HG03565 (cell line): ENCODE data around the gene TNIP2.
"Not testable (repeated sequence)": the region's sequence is repeated elsewhere in the genome, so short reads cannot be mapped to it uniquely, and the experiment has no call there.

Experiments used
- ATAC-seq: cut with Tn5 transposase; IDR thresholded peaks from one replicate; pipeline ENCODE4 v1.9.1; 2021; ENCODE audit warnings: mild to moderate bottlenecking, moderate library complexity; ENCODE audit not compliant: unreplicated experiment

Gene TNIP2

GRCh38 chr4:2771264-2771663 lies 15.1 kb upstream of the TNIP2 start:
- ATAC-seq, result no peak

- ATAC-seq, result no peak
Observed at GRCh38 chr4:2768921-2769336, 12.8 kb upstream of the TNIP2 start.

DNA sequence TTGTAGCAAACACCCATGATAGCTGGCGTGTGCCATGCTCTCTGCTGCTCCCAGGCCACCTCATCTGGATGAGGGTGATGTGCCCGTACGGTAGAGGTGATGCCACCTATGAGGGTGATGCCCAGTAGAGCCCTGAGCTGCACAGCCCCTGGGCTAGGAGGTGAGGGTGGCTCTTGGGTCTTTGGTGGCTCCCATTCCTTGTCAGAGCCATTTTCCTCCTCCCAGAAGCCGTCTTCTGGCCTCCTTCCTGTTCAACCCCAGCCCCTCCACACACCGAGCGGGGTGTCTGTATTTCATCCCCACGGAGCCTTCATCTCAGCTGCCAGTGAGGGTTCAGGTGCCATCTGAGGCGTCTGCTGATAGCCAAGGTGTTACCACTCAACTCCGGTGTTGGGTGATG lies 12.0 kb upstream of the TNIP2 start:
- no peak for ATAC-seq

- ATAC-seq, result no peak
Observed at GRCh38 chr4:2767705-2768074, 11.6 kb upstream of the TNIP2 start.

DNA sequence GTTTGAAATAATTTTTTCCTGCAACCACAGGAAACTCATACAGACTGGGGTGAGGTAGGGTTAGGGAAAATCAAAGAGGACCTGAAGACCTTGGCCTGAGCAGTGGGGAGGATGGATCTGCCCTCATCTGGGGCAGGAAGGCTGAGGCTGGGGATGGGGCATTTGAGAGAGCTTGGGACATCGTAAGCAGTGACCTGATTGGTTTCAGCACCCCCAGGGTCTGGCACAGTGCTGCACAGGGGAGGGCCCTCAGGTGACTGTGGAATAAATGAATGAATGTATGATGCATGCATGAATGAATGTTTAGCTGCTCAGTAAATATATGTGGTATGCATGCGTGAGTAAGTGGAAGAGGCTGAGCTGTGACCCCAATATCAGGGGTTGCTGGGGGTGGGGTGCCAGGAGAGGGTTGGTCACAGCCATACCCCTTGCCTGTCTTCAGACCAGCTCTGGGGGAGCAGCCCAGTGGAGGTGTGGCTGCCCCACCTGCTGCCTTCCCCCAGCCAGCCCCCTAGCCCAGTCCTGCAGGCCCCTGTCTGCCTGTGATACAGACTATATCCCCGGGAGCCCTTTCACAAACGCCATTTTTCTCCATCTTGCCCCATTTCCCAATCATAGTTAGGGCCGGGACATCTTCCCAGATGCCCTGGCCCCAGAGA lies 11.0 kb upstream of the TNIP2 start:
- ATAC-seq, result no peak

DNA sequence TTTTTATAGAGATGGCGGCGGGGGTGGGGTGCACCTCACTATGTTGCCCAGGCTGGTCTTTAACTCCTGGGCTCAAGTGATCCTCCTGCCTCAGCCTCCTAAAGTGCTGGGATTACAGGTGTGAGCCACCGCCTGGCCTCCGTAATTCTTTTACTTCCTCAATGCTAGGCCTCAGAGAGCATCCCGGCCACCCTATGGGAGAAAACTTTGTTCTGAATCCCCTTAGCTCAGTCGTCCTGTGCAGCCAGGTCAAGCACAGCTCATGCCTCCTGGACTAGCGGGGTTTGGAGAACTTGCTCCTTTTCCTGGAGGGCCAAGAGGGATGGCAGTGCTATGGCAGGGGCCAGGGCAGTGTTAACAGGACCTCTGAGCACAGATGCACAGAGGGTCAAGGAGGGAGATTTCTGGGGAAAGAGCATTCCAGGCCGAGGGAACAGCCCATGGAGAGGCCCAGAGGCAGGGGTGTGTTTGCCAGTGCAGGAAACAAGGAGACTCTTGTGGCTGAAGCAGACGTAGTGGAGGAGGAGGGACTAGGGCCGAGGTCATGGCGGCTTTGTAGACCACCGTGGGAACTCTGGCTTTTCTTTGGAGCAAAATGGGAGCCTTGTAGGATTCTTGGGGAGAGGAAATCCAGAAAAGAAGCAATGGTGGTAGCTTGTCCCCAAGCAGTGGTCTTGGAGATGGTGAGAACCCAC lies 9.8 kb upstream of the TNIP2 start:
- ATAC-seq, result no peak

DNA sequence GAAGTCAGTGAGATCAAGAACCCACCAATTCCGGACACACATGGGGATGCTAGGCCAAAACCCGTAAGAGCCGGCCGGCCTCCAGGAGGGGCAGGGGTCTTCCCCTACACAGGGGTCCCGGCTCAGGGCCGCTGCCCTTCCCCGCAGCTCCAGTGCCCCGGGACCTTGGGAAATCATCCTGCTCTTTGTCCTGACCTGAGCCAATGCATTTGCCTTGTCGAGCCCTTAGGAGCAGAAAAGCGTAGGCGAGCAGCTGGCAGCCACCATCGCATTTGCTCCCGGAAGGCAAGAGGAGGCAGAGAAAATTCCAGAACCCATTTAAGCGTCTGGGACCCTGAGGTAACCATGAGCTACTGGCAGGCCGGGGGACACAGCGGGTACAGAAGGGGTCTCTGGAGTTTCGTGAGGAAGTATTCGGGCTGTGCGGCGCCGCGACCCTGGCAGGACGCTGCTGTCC lies 7.4 kb upstream of the TNIP2 start:
- no peak for ATAC-seq

- not testable (repeated sequence) for ATAC-seq
Observed at GRCh38 chr4:2762486-2763370, 6.6 kb upstream of the TNIP2 start.

- no peak for ATAC-seq
Observed at GRCh38 chr4:2762048-2762447, 5.9 kb upstream of the TNIP2 start.

DNA sequence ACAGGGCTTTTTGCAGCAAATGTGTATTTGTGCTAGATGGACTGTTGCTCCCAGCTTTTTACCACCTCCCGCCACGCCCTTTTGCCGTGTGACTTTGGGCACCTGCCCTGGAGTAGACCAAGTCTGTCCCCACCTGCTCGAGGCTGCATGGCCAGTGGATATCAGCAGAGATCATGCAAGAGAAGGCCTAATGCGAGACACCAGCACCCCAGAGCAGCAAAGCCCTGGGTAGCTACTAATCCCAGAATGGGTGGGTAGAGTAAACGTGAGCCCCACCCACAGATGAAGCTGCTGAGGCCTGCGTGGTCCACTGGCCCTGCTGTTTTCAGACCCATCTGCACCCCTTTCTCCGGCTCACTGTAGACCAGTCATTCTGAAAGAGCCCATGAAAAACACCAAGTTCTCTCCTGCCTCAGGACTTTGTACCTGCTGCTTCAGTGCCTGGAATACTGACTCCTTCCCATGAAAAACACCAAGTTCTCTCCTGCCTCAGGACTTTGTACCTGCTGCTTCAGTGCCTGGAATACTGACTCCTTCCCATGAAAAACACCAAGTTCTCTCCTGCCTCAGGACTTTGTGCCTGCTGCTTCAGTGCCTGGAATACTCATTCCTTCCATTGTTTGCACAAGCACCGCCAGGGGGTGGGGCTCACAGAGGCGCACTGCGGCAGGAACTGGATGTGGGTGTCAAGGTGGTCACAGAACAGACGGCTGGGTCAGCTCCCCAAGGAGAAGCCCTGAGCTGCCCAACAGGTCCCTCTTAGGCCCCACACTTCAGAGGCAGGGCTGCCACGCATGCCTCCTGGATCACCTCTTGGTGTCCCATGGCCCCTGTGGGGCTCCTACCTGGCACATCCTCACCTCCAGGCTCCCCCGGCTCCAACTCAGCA lies 5.1 kb upstream of the TNIP2 start:
- no peak for ATAC-seq

DNA sequence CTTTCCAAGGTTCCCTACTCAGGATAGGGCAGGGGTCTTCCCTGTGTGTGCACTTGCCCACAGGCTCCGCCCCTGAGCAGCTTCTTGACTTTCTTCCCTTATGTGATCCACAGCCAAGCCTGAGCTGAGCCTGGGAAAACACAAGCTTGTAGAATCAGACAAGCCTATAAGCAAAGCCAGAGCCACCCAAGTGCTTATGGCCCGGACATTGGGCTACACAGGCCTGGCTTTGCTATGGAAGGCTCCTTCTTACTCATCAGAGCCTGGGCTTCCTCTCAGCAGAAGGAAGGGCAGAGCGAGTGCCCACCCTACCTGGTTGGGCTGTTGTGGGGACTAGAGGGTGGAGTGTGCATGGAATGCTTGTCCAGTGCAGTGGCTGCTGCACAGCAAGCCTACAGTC lies 1.3 kb upstream of the TNIP2 start:
- ATAC-seq, result no peak

DNA sequence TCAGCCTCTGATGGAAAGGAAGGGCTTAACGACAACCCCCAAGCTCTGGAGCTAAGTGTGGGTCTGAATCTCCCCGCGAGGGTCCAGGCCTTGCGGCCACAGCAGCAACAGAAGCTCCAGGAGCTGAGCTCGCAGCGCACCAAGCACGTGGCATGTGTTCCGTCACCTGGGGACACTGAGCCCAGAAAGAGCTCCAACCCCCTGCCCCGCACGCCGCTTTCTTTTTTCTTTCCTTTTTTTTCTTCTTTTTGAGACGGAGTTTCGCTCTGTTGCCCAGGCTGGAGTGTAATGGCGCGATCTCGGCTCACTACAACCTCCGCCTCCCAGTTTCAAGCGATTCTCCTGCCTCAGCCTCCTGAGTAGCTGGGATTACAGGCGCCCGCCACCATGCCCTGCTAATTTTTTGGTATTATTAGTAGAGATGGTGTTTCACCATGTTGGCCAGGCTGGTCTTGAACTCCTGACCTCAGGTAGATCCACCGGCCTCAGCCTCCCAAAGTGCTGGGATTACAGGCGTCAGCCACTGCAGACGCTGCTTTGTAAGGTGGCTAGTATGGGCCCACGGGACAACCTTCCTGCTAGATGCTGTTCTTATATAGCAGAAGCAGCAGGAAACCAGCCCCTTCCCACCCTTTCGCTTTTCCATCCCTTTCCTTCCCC lies 685 bp upstream of the TNIP2 start:
- ATAC-seq, result no peak

- no peak for ATAC-seq
Observed at GRCh38 chr4:2754848-2755819, 1.0 kb downstream of the TNIP2 start.

DNA sequence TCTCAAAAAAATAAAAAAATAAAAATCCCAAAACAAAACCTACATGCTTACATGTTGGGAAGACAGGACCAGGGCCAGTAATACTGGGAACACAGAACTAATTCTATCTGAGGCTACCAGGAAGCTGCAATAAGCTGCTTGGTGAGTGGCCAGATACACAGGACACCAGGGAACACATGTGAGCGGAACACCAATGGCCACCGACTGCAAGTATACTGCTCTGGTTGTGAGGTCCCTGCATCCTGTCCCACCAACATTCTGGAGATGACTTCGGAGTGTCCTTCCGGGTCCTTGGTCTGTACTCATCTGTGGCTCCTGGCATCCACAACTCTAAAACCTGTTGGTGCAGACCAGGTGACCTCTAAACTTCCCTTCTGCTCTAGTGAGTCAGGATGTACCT lies 2.7 kb downstream of the TNIP2 start:
- ATAC-seq, result no peak

DNA sequence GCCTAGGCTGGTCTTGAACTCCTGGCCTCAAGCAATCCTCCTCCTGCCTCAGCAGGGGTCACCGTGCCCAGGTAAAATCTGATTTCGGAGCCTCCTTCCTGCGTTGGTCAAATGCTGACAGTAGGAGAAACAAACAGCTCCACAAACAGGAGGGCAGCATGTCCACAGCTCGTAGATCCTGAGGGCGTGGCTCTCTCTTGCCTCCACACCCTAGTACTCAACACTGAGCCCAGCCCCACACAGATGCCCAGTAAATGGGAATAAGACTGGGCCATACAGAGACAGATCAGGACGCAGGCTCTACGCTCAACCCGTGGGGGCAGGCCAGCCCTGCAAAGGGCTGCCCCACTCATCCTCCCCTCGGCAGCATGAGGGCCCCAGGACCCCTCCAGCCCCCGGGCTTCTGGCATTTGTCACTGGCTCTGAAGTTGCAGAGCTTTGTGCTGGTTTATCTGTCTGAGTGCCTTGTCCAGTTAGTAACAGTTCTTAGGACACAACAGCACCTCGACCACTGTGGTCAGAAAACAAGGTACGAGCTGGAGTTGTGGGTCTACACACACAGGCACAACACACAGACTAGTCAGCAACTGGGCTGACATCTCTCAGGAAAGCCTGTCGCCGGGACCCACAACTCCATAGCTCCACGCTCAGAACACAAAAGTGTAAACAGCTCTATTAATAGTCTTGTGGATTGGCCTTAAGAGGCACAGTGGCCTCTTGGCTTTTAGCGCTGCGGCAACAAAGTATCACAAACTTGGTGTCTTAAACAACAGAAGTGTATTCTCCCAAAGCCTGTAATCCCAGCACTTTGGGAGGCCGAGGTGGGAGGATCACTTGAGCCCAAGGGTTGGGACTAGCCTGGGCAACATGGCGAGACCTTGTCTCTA lies 5.2 kb downstream of the TNIP2 start:
- ATAC-seq, result no peak

DNA sequence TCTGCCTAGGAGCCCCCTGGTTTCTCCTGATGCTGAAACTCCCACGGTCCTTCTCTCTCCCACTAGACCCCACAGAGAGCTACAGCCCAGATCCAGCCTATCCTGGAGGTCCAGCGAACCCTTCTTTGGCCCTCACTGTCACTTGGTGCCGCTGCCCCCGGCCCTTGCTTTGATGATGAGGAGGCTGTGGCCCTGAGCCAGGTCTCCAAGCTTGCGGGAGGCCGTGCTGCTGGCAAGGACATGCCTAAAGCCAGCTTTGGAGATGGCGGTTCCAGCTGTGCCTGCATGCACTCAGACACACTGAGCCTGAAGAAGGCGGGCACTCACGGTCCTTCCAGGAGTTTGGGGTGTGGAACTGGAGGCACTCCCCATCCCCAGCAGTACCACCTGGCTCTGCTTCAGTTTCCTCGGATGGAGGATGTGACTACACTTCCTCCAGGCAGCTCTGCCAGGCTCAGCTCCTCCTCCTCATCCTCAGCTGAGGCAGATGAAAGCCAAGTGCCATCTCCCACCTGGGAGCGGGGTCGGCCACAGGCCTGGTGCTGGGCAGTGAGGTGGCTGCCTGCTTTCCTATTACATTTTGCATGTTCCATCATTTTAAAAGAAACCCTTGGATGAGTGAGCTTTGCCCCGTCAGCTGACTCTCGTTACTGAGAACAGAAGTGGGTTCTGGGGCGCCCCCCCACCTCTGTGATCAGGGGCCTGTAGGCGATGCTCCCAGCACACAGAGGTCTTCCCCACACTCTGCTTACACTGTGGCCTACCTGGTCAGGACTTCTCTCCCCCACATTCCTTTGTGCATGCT lies 9.0 kb downstream of the TNIP2 start:
- no peak for ATAC-seq
